ENCODE data around the gene DOCK2.

The DOCK2 gene

DNA sequence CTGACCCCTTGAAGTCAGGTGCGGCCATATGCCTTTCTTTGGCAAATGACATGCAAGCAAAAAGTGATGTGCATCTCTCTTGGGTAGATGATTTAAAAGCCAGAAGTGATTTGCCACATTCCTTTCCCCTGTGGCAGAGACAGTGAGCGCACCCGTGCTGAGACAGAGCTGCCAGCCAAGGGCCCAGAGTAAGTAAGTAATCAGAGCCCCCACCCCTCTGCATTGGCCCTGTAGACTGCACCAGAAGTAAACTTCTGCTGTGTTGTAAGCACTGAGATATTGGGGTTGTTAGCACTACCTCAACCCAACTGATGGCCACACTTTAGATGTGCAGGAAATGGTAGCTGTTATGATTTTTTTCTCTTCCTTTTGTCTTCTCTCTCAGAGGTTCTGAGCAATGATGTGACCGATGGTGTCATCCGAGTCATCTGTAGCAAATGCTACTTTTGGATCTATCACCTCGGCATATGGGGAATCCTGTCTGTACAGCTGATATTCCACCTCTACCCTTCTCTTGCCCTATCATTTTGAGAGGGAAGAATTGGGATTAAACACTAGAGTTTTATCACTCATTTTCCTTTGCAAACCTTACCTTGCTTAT, 58.0 kb downstream of the DOCK2 start:
- no peak for DNase-seq

DNA sequence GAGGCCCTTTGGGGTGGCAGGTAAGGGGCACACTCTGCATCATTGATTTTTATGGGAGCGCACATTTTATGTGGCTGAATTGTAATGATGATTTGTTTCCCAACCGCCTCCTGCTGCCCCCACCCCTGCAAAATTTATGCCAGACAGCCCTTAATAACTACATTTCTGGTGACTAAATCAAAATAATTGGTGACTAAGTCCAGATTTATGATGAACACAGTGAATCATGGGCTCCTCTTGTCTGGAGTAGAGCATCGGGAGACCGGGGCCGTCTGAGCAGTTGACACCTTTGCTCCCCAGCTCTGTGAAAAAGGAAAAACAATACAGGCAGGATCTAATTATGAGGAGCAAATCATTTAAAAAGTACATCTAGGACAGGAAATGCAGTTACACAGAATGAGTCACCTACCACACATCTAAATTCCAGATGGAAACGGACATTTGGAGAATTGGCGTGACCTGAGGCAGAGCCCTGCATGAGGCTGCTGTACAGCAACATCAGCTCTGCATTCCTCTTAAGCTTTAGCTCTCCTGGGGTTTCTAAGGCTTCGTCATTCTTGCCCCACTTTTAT, 58.9 kb downstream of the DOCK2 start:
- no peak for DNase-seq

DNA sequence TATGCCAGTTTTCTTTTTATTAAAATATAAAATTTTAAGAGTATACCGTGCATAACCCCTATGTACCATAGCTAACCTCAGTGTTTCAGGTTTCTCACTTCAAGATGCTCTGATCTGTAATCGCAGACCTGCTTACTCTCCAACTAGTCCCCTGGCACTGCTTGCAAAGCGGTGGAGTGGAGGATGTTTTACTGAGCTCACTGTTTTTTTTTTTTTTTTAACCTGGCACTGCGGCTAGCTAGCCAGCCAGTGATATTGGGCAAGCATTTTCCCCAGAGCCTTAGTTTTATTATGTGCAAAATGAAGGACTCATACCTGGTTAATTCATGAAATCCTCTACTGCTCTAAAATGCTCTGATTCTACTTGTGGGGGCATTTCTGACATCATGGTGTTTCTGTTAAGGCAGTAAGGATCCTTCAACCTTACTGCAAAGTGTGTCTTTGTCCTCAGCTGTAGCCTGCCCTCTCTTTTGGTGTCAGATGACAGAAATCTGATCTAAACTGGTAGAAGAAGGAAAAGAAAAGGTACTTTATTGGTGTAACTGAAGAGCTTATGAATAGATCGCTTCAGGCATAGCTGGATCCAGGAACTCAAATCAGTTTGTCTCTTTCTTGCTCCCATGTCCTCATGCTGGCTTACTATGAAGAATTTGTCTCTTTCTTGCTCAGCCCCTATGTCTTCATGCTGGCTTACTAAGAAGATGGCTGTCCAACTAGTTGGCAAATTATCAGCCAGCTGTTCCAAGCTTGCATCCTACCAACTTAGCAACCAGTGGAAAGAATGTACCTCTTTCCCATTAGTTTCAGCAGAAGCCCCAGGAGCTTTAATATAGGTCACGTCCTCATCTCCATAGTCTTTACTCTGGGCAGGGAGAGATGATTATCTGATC, 59.8 kb downstream of the DOCK2 start:
- DNase-seq, result no peak

DNA sequence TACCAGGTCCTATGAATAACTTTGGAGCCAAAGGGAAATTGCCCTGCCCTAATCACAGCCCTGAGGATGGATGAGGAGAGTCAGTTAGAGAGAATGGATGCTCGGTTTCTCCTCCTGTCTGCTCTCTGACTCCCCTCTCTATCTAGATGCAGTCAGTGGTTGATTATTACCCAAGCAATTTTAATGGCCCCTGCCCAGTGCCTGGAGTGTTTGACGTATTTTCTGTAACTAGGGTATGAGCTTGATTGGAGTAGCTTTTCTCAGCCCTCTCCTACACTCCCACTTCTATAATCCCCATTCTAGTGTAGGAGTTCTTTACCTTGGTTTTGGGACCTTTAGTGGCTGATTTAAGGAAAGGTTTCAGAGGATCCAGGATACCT, 60.4 kb downstream of the DOCK2 start:
- no peak for DNase-seq

DNA sequence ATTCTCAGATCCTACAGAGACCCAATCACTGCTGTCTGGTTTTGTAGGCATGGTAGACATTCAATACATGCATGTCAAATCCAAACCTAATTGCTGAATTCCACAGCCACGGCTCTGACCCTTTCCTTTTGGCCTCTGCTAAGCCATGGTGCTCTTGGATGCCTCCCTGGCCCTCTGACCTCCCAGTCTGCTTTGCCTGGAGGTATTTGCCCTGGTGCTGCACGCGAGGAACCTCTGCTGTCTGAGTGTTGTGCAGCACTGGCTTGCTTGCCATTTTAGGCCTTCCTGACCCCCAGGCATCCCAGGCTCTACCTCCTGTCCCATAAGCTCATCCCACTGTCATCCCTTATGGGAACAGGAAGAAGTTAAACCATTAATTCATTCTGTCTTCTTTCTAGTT, 60.9 kb downstream of the DOCK2 start:
- no peak for DNase-seq

- no peak for DNase-seq
Measured at GRCh38 chr5:169700611-169701010, 63.5 kb downstream of the DOCK2 start.

- no peak for DNase-seq
Measured at GRCh38 chr5:169701910-169702451, 64.9 kb downstream of the DOCK2 start.

DNA sequence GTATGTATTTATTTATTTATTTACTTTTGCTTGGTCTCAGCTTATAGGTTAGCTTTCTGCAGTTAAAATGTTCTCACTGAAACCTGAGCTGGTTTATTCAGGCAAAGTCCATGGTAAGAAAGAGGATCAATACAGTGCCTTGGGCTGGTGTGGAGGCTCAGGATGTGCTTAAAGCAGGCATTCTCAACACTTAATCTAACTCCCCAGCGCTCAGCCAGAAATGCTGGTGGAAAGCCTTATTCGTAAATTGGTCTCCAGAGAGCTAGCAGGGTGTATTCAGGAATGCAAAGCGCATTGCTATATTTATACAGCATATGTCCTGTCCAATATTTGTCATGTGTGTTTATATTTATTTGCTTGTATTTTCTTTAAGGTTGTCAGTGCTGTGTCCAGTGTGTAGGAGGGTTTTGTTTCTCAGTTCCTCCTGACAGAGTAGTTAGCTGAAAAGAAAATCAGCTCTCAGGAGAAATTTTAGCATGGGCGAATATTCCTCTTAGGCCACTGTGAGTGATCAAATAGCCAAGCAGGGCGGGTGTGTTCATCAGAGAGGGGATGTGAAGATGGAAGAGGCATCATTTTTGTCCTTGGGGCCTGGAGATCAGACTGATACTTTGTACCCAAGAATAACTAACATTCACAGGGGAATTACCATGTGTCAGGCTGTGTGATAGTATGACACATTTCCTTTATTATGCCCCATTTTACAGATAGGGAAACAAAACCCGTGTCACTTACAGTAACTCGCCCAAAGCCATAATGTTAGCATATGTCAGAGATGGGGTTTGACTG, 65.8 kb downstream of the DOCK2 start:
- DNase-seq, result no peak

GRCh38 chr5:169703813-169704212, 66.7 kb downstream of the DOCK2 start:
- DNase-seq, result no peak

GRCh38 chr5:169705322-169705721, 68.2 kb downstream of the DOCK2 start:
- no peak for DNase-seq

DNA sequence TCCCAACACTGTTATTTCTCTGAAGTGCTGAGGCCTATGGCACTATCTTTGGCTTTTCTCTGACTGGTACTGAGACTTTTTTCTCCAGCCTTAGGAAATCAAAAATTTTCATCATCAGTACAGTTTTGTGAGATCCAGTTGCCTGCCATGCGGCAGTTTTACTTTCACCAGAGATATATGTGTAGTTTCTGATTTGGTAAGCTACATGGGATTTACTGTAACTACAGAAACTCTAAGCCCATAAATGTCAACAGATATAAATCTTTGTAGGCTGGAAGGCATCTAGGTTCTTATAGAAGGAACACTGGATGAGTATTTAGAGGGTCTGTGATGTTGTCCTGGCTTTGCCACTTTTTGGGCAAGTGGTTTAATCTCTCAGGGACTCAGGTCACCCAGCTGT, 69.0 kb downstream of the DOCK2 start:
- DNase-seq, result no peak

GRCh38 chr5:169706758-169707450, 69.8 kb downstream of the DOCK2 start:
- DNase-seq, result no peak

- no peak for DNase-seq
Measured at GRCh38 chr5:169707686-169708085, 70.6 kb downstream of the DOCK2 start.

- no peak for DNase-seq
Measured at GRCh38 chr5:169710675-169711074, 73.6 kb downstream of the DOCK2 start.

GRCh38 chr5:169711551-169712225, 74.6 kb downstream of the DOCK2 start:
- DNase-seq, result no peak

GRCh38 chr5:169712428-169712827, 75.4 kb downstream of the DOCK2 start:
- DNase-seq, result no peak

GRCh38 chr5:169716287-169716686, 79.2 kb downstream of the DOCK2 start:
- no peak for DNase-seq

DNA sequence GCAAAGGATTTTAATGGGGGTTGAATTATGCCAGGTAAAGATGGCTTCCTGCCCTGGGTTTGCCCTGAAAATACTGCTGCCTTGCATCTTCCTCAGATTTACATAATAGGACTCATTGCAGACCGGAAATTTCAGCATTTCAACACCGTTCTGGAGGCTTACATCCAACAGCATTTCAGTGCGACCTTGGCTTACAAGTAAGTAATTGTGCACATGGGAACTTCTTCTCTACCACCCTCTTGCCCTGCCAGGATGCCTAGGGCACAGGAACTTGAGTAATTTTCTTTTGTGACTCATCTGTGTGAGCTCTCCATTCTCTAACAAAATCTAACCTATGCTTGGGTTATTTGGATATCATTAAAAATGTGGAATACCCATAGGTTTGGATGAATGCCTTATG, 80.2 kb downstream of the DOCK2 start:
- DNase-seq, result no peak

DNA sequence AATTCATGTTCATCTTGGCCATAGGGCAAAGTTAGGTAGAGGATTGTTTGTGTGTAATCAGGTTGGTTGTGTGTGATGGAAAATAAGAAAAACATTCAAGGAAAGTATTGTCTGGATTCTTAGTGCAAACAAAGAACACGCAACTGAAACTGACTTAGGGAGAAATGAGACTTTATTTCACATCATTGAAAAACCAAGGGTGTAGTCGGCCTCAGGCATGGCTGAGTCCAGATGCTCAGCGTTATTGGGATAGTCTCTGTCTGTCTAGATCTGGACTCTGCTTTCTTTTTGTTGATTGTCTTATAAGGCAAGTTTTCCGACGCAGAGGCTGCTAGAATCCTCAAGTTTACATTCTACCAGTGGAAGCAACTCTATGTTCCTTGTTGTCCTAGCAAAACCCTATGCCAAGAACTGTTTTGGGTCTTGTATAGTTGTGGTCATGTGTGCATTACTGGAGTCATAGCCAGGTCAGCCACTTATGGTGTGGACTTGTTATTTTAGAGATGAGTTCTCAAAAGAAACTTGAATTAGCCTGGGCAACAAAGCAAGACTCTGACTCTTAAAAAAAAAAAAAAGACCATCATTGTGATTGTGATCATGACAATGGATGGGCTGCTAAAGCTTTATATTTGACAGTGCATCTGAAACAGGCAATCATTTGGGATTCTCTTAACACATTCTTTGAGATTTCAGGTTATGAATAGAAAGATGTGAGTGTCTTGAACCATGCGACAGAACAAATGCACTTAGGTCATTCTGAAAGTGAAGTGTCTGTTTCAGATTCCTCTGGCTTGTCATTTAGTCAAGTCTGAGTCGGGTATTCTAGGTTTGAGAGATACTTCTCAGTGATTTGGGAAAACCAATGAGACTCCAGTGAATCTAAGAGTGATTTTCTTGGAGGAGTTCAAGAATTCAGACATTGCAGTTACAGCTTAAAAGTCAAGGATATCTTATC, 82.6 kb downstream of the DOCK2 start:
- no peak for DNase-seq

DNA sequence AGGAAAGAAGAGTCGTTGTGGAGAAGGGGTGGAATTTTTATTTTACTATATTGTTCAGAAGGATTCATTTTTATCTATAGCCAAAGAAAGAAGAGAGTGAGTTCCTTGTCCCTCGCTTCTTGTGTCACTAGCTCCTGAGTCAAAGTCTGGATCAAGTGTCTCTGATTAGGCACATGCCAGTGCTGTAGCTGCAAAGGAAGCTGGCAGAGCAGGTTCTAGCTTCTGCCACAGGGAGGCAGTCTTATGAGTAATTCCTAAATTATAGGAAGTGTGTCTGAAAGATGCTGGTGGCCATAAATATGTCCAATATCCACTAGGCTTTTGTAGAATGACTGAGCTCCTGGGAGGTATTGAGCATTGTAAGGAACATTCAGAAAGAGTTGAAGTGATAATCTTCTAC, 84.7 kb downstream of the DOCK2 start:
- no peak for DNase-seq

Measured in activated naive CD4-positive, alpha-beta T cell treated with anti-CD3 and anti-CD28 coated beads, Interleukin-2, amount 50 U/mL, for 16 hours (primary cell).